T-helper 2 cell treated with Interferon-gamma antibody and Interleukin-4, amounts not matched to agents 100 ng/mL and 5 ng/mL, for 36 hours (primary cell): ENCODE data around the gene NPAS2. TPM values are rescaled to one million over a fixed set of nuclear protein-coding genes. Genes with fewer than 3 reads are reported as not detected.

Experiments
- intact Hi-C: fragments of 100-400 bp; cut with micrococcal nuclease; formaldehyde crosslinking; loops from one replicate; pipeline ENCODE4 v1.15.1; 2023
- total RNA-seq: library from RNA; stranded (reverse); gene quantifications from 2 replicates; pipeline ENCODE4 v1.2.3, GENCODE V29; 2022

Gene NPAS2
- total RNA-seq, 1 donor from 2014 or later, result 5.2 TPM

DNA sequence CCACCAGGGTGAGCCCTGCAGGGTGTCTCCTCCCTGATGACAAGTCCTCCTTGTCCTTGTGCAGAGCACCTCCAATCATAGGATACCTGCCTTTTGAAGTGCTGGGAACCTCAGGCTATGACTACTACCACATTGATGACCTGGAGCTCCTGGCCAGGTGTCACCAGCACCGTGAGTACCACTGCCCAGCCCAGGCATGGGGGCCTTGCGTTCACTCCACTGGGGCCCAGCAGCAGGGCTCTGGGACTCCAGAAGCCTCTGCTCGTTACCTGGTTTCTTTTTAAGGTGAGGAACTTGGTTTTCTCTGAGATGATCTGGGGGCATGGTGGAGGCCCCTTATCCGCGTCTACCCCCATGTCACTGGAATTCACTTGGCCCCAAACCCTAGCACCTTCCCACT is 145.7 kb downstream of the NPAS2 start:
- intact Hi-C loops, result no loop called here

DNA sequence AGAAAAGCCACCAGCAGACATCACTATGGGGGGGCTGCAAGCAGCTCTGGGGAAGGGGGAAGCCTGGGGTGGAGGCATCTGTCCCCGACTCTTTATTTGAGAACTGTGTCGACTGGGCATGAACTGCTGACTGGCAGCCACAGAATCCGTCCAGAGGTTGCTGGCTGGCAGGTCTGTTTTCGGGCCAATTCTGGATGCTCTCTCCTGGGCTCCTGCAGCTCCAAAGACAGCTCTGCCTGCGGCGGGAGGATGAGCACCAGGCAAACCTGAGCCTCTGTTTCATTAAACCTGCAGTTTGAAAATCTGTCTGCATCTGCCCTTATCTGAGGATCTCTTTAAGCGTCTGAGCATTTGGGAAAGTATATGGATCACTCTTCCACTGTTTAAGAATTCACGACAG is 147.8 kb downstream of the NPAS2 start:
- intact Hi-C loops, result no loop called here

DNA sequence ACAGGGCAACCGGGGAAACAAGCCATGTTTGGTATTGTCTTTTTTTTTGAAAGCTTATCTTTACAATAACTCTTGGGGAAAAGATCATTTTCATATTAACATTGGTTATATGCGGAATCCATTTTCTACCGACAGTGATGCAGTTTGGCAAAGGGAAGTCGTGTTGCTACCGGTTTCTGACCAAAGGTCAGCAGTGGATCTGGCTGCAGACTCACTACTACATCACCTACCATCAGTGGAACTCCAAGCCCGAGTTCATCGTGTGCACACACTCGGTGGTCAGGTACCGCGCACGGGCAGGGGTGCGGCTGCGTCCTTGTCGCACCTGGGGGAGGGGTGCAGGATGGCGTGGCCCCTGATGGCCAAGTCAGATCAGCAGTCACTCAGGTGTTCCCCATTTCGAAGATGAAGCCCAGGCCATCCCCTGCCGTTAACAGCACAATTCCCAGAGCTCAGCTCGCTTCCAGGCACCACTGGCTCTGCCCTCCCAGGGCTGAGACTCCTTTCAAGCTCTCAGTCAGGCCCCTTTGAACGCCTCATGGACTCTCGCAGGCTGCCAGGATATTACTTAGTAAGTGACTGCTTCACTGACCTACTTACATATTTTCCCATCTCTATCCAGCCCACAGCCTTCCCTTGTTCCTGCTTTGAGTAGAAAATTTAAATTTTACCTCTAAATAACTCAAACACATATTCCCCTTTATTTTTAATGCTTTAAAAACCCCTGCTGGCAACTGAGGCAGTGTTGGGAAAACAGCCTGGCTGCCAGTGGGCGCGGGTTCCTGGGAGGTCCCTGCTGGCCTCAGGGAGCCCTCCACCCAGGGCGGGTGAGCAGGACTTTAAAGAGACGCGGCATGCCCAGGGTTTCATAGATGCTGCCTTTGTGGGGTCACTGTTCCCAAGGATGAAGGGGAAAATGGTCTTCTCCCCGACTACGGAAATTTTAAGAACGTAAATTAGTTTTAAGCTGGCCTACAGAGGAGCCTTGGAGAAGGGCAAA is 148.5 kb downstream of the NPAS2 start:
- intact Hi-C loops, result no loop called here

DNA sequence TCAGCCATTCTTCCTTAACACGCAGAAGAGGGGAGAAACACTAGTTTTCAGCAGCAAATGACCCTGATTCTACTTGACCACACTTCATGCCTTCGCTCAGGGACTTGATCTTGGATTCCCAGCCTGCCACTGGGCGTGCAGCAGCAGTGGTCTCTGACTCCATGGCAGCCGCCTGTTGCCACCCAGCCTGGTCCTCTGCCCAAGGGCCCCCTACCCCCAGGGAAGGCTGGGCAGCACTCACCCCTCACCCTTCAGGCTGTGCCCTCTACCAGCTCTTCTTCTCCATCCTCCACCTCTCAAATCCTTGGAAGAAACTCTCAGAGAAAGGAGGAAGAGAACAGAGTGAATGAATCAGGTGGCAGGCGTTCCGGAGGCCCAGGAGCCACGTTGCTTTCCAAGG is 150.1 kb downstream of the NPAS2 start:
- intact Hi-C loops, result no loop called here

DNA sequence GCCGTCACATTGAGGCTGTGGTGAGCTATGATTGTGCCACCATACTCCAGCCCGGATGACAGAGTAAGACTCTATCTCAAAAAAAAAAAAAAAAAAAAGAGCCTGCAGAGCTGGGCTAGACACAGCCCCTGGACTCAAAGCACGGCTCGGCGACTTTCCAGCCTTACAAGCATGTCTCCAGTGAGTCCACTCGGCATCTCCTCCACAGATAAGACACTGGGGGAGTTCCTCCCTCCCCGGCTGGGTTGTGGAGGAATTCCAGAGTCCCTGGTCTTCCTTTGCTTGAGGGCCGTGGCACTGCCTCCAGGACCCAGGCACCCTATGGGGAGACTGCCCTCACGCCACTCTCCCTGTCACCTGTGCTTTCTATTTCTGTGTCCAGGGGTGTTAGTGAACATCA is 151.3 kb downstream of the NPAS2 start:
- intact Hi-C loops, result no loop called here

DNA sequence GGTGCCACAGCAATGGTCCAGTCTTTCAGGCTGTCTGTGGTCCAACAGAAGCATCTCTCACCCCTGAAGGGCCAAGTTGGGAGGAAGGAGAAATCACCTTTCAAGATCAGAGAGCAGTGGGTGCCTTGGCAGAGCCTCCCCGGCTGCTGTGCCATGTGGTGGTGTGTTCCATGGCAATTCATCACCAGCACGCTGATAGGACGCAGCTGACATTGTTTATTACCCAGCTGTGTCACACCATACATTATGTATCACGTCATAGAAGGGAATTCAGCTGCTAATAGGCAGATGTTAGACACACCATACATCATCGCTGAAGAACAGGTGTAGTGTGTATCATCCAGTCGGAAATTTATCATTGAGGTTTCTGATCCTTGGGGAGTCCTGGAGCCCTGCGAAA is 152.5 kb downstream of the NPAS2 start:
- intact Hi-C loops, result no loop called here

DNA sequence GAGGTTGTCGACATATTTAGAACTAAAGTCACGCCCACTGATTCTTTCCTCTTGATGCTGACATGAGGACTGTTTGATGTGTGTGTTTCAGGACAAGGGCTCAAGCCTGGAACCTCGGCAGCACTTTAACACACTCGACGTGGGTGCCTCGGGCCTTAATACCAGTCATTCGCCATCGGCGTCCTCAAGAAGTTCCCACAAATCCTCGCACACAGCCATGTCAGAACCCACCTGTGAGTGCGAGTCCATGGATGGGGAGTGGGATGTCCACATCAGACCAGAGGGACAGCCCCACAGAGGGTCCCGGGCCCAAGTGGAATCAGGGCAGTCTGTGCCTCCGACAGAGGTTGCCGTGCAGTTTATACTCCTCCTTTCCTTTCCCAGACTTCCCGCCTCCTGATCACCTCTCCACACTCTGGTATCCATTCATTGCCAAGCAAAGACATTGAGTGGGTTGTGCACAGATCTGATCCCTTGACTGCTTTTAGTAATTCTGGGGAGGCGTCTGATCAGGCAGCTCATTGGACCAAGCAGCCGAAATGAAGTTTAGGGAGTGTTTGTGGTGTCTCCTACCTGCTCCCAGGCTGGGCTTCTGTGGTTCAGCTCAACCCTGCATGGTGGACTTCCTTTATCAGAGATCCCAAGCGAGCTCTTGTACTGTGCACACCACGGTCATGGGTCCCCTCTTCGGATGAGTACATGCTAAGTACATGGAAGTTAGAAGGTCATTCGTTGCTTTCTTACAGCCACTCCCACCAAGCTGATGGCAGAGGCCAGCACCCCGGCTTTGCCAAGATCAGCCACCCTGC is 155.0 kb downstream of the NPAS2 start:
- intact Hi-C loops, result no loop called here

DNA sequence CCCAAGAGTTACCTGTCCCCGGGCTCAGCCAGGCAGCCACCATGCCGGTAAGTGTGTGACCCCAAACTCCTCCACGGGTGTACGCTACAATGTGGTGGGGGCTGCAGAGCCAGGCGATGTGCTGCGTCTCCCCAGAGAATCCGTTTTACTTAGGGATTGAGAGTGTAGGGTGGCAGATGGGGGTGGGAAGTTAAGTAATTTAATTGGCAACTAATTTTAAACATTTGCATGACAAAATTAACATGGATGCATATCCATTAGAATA is 155.5 kb downstream of the NPAS2 start:
- intact Hi-C loops, result no loop called here

DNA sequence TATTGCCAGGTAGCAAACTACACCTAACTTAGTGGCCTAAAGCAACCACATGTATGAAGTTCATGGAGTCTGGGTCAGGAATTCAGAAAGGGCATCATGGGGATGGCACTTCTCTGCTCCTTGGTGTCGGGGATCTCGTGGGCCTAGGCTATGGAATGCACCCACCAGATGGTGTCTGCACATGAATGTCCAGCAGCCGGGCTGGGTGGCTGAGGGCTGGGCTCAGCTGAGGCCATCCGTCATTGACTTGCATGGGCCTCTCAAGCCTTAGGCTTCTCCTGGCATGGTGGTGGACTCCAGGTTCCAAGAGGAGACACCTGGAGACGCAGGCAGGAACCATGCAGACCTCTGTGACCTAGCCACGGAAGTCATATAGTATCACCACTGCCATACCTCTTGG is 156.1 kb downstream of the NPAS2 start:
- intact Hi-C loops, result no loop called here

DNA sequence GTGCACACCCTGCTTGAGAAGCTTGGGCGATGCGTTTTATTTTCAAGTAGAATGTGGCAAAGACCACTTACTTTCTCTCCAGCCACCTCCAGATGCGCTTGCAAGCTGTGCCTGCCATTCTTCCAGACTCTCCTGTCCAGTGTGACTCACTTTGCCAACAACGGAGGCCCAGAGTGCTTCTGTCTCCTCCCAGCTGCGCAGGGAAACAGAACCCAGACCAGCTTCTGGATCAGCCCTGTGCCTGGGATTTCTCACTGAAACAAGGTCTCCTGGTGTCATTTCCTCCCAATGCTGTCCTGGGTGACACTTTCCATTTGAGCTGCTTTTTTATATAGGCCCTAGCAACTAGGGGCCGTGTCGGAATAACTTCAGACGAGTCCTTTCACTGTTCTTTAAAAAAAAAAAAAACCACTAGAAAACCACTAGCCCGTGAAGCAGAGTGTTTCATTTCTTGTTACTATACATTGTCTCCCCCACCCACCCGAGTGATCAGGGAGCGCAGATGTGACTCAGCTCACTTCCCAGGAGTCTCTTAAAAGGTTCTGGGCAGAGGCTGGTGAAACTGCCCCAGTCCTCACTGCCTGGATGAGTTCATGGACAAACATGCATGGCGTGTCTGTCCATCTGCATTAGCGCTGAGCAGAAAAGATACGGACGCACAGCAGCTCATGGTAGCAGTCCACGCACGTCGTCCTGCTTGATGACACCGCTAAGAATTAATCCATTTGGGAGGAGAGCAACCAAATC is 156.9 kb downstream of the NPAS2 start:
- intact Hi-C loops, result no loop called here

DNA sequence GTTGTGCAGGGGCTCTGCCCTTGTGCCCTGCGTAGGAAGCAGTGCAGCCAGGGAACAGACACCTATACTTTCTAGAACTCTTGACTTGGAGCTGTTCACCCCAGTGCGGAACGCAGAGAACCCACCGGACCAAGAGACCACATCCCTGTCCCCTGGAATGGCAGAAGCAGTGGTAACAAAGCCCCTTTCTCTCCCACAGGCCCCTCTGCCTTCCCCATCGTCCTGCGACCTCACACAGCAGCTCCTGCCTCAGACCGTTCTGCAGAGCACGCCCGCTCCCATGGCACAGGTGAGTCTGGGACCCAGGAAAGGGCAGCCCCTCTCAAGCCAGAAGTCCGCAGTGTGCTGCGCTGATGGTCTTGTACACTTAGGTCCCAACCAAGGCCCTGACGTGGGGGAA is 157.6 kb downstream of the NPAS2 start:
- intact Hi-C loops, result no loop called here

DNA sequence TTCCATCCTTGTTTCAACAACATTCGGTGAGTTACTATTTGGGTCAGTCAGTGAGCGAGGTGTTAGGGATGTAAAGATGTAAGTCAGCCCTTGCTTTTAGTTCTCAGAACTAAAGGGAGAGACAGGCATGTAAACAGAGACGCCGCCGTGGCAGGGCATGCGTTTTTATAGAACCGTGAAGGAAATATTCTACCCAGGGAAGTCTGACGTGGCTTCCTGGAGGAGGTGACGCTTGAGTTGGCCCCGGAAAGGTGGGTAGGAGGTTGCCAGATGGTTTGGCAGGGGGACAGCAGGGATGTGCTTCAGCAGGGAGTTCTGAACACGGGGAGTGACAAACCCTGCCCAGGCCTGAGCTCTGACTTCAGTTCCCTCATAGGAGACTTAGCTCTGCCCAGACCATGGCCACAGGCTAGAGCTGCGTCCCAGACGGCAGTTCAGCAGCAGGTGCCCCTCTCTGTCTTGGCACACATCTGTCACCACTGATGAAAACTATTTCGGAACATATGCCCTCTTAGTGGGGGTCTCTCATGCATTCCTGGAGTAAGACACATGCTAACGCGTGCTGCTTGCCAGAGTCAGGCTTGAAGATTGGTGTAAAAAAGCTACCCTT is 158.7 kb downstream of the NPAS2 start:
- intact Hi-C loops, result no loop called here

DNA sequence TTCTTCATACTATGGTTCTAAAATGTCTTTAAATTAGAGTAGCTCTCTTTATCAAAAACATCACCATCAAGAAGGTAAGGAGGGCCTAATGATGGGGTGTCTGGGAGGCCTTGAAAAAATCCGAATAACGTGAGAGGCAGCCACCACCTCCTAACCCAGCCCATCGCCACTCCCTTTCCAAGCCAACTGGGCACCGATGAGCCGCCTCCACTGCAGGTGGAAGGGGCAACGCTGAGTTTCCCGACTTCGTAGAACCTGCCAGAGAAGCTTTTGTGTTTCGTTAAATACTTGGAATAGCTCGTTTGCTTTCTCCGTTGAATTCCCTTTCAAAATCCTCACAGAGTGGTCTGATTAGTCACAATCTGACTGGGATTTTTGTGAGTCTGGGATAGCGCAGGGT is 160.1 kb downstream of the NPAS2 start:
- intact Hi-C loops, result no loop called here

DNA sequence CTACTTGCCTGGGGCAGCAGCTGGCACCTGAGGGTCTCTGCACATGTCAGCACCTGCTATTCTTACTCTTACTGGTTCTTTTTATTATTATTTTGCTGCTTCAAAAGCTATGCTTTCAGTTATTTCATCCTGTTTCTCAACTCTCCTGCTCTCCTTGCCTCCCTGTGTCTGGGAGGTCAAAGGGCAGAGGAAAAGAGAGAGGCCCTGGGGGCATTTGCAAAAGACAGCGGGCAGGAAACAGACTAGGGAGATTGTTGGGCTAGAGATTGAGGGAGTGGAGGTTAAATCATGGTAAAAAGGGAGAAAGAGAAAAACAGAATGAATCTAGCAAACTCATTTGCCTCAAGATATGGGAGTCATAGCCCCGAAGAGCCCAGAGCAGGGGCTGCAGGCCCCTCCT is 161.1 kb downstream of the NPAS2 start:
- intact Hi-C loops, result no loop called here

DNA sequence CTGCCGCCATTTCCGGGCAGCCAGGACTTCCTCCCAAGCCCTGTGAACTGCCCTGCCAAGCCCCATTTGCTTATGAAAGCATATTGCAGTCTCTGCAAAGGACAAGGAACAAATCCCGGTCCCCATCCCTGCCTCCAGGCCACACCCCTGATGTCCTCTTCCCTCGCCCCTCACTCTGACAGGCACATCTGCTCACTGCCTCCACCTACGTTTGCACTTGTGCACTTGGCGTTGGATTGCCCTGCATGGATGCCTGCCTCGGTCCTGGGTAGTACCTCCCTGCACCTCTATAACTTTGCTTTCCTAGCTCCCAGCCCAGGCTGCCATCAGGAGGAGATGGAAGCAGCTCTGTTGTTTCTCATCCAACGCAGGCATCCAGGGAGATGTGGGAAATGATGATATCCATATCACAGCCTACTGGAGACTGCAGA is 162.5 kb downstream of the NPAS2 start:
- intact Hi-C loops, result no loop called here

DNA sequence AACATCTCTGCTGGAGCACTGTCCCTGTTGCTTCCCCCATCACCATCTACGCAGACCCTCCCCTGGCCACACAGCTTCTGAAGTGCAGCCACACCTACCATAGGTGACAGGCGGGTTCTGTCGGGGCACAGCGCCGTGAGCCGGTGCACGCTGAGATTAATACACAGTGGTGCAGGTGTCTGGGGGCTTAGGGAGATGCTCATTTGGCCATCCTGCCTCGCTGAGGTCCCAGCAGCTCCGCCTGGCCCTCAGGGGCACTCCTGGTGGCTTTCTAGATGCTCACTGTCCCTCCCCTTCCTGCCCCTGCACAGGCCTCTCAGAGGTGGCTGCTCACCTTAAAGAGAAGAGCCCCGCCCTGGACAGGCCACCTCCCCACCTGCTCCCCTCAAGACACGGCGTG is 163.3 kb downstream of the NPAS2 start:
- intact Hi-C loops, result no loop called here

DNA sequence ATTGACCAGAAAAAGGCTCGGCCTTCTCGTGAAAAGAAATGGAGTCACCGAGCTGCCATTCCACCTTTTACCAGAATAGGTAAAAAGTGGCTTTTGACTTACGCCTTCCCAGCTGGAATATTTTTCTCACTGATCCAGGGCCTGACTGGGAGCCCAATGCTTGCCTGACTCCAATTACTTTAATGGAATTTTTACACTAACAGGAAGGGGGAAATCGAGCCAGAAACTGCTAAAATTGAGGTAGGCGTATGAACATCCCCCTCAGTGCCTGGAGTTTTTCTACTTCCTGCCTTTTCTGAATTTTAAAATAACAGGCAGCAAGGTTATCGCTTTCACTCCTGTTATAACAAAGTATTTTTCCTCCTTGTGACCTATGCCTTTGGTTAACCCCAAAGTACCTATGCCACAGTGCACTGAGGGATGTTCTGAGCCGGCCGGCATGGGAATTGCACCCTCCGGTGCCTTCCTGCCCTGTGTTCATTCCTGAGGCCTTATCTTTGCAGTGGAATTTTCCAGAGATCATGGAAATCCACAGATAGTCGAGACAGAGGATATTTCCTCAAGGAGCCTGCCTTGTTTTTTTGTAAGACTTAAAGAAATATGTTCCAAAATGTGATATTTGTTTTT is 163.9 kb downstream of the NPAS2 start:
- intact Hi-C loops, result loop anchor here (1.0 to 2.0 kb wide), 2 partner anchors 253 to 377 kb away; no protein-coding TSS in a partner anchor

DNA sequence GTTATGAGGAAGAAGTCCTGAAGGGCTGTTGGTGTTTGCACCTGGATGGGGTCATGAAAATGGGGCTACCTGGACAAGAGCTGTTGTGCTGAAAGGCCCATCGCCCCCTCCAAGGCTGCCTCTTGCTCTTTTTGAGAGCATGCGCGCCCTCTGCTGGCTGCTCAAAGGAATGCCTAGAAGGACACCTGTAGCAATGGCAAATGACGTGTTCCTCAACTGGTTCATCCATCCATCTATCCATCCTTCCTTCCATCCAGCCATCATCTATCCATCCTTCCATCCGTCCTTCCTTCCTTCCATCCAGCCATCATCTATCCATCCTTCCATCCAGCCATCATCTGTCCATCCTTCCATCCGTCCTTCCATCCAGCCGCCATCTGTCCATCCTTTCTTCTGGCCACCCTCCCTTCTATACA is 165.0 kb downstream of the NPAS2 start:
- intact Hi-C loops, result loop anchor here (1.0 to 5.0 kb wide), 5 partner anchors 255 to 558 kb away; no protein-coding TSS in a partner anchor

DNA sequence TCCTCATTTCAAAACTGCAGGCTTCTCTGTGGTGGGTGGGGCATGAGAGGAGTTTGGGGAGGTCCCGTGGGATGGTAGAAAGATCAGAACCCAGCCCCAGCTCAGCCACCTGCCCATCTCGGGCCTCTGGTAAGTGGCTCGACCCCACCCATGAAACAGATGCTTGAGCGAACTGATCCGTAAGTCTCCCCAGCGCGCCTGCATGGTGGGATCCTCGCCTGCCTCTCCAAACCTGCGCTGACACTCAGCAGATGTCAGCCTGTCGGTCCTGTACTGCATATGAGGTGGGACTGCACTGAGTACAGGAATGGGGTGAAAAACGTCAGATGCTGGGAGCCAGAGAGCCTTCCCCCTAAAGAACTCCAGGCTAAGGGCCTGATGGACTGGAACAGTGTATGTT is 166.2 kb downstream of the NPAS2 start:
- intact Hi-C loops, result loop anchor here (5.0 kb wide), 2 partner anchors 394 to 559 kb away; no protein-coding TSS in a partner anchor

DNA sequence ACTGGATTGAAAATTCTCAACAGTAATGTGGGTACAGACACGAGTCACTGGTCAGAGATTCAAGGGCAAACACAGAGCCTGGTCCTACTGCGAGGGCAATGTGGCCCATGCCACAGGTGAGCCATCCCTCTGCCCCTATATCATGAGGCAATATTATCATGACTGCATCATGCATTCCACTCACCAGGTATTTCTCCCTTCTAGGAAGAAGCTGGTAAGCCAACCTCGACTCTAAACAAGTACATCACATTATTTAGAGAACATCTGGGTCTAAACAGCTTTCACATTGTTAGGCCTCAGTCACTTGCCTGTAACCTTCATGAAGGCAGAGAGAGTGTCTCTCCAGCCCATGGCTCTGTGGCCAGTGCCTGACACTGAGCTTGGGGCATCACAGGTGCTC is 167.6 kb downstream of the NPAS2 start:
- intact Hi-C loops, result loop anchor here (5.0 kb wide), 2 partner anchors 395 to 560 kb away; no protein-coding TSS in a partner anchor

DNA sequence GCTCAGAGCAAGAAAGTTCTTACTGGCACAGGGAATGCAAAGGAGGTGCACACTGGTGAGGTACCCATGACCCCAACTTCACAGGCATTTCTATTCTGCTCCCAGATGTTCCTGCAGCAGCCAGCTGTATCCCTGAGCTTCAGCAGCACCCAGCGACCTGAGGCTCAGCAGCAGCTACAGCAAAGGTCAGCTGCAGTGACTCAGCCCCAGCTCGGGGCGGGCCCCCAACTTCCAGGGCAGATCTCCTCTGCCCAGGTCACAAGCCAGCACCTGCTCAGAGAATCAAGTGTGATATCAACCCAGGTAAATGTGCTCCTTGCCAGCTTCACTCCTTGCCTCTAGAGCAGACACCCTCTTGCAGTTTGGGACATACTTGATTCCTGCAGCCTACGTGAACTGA is 168.0 kb downstream of the NPAS2 start:
- intact Hi-C loops, result loop anchor here (5.0 kb wide), 2 partner anchors 396 to 561 kb away; no protein-coding TSS in a partner anchor
